HG03103 (cell line): Measurements from ENCODE around the gene ARHGAP26.
"Not testable (repeated sequence)": the region's sequence is repeated elsewhere in the genome, so short reads cannot be mapped to it uniquely, and the experiment has no call there.

Source experiments
- ATAC-seq: cut with Tn5 transposase; IDR thresholded peaks from one replicate; pipeline ENCODE4 v1.9.1; 2021; ENCODE audit warnings: low read depth; ENCODE audit not compliant: unreplicated experiment

Gene ARHGAP26

DNA sequence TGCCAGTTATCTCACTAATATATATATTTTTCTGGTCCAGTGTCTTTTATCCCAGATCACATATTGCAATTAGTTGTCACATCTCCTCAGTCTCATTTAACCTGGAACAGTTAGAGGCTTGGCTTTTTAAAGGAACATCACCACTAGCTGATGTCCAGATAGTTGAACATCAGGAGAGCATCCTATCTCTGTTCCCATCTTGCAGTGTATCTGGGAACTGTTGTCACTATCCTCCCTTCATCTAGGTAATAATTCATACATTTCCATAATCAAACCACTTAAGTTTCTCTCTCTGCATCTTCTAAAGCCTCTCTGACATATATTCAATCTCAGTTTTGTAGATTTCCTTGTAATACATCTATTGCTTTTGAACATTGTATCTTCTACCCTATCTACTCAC is 175.7 kb downstream of the ARHGAP26 start:
- no peak for ATAC-seq

DNA sequence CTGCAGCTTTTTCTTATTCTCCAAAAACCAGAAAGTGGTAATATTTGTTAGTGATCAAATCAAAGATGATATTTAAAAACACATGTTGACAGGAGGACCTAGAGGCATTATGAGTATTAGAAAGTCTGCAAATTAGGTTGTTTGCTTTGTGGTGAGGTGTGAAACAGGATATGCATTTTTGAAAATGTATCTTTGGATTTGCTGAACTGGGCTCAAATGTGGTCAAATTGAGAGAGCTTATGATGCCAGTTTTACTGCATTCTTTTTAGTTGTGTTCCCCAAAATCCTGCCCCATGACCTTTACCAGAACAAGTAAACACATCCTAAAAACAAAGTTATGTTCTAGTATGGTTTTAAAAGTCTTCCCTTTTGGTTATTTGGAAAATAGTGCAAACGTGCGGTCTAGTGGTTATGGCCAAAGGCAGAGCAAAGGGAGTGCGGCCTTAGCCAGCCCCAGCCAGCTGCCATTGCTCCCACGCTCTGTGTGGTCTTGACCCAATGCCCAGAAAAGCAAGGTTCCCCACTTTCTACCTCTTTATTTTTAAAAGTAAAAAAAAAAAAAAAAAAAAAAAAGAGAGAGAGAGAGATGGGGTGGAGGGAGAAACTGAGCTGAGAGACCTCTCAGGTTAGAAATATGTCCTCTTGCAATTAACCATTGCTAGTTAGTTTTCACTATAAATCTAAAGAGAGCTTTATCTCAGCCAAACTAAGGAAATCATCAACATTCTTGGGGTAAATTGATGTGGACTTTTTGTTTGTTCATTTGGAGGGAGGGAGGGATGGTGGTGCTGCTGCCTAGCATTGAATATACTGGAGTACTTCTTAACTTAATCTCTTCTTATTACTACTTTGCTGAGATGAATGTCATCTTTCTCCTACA is 176.6 kb downstream of the ARHGAP26 start:
- no peak for ATAC-seq

DNA sequence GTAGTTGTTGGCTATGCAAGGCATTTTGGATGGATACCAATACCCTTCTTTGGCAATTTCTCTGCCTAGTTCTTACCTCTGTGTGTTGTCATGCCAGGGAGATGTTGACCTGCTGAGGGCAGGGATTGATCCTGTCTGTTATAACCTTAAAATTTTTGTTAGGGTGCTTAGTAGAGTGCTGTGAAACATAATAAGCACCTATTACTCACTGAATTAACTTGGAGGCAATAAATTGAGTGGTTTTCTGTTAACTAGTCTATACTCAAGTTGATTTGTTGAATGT is 177.2 kb downstream of the ARHGAP26 start:
- no peak for ATAC-seq

DNA sequence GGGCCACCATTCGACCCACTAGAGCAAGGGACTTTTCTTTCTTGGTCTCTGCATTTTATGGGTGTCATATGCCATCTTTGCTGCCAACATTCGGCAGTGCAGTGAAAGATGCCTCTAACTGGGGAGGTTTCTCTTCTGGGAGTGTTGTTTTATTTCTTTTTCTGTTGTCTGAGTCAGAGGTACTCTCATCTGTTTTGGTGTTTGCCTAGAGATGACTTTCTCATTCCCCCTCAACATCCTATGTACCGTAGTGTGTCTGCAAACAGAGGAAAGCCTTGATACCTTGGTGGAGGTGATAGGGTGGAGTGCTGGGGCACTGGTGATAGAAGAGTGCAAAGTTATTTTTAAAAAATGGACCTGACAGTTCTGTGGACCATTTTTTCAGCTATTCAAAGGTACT is 182.1 kb downstream of the ARHGAP26 start:
- ATAC-seq = no peak

DNA sequence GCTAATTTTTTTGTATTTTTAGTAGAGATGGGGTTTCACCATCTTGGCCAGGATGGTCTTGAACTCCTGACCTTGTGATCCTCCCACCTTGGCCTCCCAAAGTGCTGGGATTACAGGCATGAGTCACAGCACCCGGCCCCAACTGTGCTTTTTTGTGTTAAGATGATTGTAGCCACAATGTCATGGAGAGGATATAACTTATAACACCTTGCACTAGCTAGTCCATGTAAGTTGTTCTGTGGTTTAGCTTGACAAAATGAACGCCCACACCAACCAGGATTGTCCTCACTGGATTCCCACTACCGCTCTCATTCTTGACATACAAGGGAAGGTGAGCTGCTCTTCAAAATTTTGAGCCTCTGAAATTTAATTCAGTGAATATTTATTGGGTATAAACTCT is 182.7 kb downstream of the ARHGAP26 start:
- not testable (repeated sequence) for ATAC-seq

DNA sequence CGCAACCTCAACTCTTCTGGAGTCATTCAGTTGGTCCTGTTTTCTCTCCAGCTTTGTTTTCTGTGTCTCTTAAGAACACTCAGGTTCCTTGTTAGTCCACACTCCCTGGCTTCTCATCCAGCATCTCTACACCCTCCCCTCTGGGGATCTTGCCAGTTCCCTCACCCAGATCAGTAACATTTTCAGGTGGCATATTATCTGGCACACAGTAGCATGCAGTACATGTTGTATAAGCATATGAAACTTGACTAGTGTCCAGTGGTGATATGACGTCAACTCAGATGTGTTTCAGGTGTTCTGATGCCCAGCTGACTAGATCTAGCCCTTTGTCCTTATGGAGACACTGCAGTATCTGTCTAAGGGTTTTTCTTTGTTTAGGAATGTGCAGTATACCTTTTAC is 184.3 kb downstream of the ARHGAP26 start:
- no peak for ATAC-seq

DNA sequence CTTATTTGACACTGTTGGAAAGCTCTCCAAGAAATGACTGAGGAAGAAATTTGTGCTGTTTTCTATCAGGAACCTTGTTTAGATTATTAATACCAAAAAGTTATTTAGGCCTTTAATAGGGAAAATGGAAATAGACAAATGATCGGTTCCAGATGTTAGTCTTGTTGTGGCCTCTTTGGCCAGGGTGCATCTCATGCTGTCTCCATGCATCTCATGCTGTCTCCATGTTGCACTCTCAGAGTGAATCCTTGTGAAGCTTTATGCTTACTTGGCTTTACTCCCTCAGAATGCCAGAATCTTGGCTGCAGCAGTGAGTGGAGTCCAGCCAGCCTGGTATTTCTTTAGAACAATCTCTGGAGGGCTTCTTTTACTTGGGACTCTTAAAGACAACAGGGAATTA is 185.5 kb downstream of the ARHGAP26 start:
- no peak for ATAC-seq

DNA sequence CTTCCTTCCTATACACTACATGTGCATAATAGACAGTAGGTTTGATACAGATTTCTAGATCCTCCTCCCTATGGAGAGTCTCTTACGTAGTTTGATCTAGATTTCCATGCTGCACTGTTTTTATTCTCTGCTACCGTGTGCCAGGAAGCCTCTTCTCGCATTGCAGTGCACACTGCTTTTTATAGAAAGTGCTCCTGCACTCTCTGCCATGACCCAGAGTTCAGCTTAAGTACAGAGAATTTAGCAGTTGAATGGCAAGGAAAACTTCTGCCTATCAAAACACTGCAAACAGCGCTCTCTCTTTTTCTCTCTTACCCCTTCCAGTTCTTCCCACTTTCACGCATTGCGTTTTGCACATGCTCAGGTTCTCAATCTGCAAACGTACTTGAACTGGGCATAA is 187.4 kb downstream of the ARHGAP26 start:
- no peak for ATAC-seq

DNA sequence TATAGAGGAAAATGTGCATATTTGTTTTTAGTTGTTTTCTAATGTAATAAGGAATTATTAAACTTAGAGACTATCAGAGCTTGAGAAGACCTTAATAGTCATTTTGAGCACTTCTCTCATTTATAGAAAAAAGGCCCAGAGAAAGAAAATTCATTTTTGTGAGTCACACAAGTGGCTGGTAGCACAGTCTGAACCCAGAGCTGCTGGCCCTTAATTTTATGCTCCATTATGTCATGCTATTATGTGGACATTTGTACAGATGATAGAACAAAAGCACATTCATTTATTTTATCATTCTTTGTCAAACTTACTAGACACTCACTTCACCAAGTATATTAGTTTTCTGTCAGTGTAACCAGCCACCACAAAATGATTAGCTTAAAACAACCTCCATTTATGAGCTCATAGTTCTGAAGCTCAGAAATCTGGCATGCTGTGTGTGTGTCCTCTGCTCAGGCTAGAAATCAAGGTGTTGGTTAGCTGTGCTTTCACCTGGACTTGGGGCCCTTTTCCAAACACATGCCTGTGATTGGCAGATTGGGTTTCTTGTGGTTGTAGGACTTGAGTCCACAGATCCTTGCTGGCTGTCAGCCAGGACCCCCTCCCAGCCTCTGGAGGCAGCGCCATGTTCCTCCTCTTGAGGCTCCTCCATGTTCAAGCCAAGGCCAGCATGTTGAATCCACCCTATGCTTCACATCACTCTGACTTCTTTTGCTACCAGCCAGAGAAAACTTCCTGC is 188.9 kb downstream of the ARHGAP26 start:
- ATAC-seq = no peak

DNA sequence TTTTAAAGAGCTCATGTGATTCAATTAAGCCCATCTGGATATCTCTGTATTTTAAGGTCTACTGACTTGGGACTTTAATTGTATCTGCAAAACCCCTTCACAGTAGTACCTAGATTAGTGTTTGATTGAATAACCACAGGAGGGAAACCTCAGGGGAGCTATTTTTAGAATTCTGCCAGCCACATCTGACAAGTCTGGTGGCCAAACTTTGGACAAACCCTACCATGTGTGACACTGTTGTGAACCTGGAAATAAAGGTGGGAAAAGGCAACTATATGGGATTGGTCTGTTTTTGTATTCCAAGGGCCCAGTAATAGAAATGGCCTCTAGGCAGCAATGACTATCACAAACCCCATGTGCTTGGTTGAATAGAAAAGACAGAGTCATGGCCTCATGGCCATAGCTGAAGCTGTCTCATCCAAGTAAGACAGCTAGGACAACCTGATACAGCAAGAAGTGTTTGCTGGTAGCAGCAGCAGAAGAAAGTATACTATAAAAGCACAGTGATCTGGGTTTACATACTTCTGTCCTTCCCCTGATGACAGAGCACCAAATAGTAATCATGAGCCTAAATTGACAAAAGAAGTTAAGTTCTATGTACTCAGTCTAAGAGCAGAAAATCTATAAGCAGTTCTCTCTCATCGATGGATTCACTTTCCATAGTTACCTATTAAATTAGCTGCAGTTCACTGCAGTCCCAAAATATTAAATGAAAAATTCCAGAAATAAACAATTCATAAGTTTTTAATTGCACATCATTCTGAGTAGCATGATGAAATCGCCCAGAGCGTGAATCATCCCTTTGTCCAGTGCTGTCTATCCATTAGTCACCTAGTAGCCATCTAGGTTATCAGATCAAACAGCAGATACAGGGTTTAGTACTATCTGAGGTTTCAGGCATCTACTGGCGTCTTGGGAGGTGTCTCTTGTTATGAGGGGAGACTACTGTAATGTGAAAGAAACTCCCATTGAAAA is 189.8 kb downstream of the ARHGAP26 start:
- ATAC-seq = no peak

DNA sequence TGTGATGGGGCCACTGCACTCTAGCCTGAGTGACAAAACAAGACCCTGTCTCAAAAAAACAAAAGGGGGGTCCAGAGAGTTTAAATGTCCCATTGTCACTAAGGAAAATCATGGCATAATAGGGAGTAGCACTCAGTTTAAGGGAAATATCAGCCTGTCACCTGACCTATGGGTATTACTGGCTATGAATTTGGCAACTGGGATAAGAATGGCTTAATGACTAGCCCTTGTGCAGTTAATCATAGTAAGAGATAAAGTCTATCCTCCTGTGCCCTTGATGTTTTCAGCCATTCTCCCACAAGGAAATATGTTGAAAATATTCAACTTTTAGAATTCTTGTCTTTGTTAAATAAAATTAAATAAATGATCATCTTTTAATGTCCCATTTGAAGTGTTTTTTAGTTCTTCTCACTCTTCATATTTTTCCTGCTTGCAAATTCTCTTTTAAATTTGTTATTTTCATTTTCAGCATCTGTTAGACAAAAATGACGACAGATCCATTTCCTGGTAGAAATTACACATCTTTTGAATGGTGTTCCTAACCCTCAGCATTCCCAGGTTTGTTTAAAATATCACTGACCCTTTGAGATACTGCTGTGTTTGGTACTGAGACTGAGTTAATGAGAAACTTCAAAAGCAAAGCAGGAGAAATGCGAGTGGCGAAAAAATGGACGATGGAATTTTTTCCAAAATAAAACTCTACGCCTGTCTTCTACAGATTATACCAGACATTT is 191.4 kb downstream of the ARHGAP26 start:
- ATAC-seq = no peak

DNA sequence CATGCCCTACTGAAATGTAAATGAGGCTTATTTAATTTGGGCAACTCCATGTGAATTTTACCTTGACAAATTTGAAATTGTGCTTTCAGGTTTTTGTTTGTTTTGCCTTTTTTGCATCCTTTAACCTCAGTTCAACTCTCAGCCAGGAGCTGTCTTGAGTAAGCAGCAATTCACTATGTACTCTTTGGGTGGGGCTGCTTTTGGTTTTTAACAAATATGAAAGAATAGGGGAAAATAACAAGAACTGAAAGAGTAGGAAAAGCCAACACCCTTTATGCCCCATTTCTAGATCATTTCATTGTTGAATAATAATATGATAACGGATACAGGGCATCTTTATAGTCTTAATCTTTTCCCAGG is 192.0 kb downstream of the ARHGAP26 start:
- ATAC-seq = no peak

DNA sequence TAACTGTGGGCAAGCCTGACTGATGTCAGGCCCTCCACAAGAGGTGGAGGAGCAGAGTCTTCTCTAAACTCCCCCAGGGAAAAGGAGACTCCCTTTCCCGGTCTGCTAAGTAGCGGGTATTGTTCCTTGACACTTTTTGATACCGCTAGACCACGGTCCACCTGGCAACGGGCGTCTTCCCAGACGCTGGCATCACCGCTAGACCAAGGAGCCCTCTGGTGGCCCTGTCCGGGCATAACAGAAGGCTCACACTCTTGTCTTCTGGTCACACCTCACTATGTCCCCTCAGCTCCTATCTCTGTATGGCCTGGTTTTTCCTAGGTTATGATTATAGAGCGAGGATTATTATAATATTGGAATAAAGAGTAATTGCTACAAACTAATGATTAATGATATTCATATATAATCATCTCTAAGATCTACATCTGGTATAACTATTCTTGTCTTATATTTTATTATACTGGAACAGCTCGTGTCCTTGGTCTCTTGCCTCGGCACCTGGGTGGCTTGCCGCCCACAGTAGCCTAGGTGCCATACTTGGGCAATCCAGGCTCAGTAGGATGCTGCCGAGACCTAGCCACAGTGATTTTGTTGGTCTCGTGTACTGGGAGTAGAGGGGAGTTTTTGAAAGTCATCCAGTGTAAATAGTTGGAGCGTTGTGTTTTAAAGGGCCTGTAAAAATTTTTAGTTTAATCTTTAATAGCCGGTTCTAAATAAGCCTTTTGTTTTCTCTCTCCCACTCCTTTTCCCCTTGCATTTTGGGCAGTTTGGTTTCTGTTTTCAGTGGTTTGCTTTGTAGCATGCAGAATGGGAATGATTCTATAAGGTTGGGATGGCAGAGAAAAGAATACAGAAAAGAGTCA is 195.3 kb downstream of the ARHGAP26 start:
- ATAC-seq = not testable (repeated sequence)

DNA sequence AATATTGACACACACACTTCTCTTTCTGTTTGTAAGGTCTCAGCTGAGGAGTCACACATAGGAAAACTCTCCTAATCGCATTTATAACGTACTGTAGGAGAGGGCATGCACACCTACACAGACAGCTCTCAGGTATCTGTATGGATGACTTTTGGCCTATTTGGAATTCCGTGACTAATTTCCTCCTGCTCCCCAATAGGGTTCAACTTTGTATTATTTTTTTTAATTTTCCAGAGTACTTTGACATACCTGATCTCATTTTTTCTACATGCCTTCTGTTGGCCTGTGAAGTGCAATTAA is 195.9 kb downstream of the ARHGAP26 start:
- no peak for ATAC-seq

DNA sequence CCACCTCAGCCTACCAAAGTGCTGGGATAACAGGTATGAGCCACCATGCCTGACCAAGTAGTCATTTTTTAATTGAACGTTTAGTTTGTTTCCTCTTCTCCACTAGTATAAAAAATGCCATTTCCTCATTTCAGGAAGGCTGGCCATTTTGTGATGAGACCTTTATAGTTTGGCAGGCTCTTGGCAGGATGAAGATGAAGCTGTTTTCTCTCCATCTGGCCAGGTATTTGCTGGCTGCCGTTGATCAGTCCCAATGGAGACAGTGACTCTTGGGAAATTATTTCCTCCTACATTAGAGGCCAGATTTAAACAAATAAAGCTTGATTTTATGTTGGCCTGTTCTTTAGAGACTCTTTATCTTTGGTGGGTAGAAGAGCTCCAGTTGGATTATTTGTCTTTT is 199.0 kb downstream of the ARHGAP26 start:
- ATAC-seq = no peak

DNA sequence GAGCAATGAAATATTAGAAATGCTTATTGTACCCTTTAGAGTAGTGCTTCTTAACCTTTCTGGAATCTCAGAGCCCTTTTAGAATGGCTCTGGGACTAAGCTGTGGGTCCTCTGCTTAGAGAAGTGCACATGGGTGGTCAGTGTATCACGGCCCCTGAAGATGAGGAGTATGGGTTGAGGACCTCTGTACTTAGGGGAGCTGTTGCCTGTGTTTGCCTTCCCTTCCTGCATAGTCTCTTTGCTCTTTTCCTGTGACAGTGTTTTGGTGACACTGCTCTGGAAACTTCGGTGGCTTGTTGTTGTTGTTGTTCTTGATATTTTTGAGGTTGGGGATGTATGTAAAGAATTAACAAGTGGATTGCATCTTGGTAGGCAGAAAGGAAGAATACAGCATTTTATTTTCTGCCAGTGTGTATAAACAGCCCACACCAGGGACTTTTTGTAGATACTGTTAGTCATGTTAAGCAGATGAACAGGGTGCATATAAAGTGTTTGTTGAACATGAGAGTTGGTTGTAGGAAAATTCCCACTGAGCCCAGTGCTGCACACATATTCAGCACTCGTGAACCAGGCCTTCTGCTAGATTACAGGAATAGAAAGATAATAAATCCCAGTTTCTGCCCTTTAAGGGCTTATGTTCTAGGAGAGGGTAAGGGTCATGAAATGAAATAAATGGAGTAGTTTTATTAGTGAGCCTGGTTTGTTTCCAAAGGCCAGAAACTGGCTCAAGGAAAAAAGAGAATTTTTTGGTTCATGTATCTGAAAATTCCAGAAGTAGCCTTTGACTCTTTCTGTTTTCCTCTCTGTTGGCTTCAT is 199.7 kb downstream of the ARHGAP26 start:
- ATAC-seq = no peak

DNA sequence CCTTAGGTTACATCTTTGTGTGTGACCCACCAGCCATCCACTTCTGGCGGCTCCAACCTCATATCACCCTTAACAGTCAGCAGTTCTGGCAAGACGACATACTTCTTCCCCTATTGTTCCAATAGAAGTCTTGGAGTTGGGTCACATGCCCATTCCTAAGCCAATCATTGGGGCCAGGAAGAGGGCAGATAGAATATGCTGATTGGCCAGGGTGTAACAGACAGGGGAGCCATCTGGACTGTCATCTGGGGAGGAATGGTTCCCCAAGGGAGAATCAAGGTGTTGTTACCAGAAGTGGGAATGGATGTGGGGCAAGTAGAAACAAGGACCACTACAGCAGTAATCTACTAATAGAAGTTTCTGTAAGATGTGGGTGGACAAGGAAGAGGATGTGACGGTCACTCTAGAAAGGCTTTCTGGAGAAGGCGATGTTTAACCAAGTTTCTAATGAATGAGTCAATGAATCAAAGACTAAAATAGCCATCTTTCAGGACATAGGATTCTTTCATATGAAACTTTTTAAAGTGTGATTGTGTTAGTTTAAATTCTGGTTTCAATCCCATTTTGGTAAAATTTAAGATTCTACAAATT is 200.4 kb downstream of the ARHGAP26 start:
- ATAC-seq = no peak

DNA sequence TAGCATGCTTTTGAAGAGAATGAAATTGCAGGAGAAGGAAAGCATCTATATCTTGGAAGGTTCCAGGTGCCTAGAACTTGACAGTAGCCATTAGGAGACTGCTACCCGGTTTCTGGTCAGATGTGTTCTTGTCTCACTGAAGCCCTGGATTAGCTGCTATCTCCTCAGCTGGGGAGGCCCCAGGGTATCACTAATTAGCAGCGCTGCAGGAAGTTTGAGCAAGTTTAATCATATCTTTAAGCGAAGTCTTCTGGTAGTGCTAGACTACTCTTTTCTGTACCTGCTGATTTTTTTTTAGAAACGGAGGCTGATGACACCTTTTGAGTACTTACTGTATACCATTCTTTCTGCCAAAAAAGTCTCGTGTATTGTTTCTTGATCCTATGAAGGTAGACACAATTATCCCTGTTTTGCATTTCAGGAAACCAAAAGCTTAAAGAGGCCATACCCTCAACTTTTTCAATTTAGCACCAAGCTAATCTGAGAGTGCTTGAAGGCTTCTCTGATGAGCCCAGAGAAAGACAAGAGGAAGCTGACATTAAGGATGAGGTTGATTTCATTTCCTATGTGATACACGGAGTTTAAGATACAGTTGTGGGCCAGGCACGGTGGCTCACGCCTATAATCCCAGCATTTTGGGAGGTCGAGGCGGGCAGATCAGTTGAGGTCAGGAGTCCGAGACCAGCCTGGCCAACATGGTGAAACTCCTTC is 201.3 kb downstream of the ARHGAP26 start:
- no peak for ATAC-seq
